SK-N-SH treated with all-trans-retinoic acid at 6 μM for 48 hours (cell line): ENCODE measurements around the gene PHACTR2.

Experiments used
- ATAC-seq: fragments of 200-7000 bp; cut with Tn5 transposase; 3 replicates; pipeline ENCODE4 v1.9.1; 2020; ENCODE audit warnings: mild to moderate bottlenecking, moderate library complexity
- ARNTL ChIP-seq: fragments of 450-650 bp; formaldehyde crosslinking; IDR thresholded peaks from 2 replicates; pipeline ENCODE4 v1.5.0; 2020; ENCODE audit warnings: low read depth, mild to moderate bottlenecking, moderate library complexity, borderline replicate concordance
- BACH2 ChIP-seq: fragments of 250-450 bp; sonication (Bioruptor Pico); IDR thresholded peaks from 2 replicates; pipeline ENCODE4 v1.9.0; 2021; ENCODE audit warnings: mild to moderate bottlenecking, borderline replicate concordance
- CREB5 ChIP-seq: fragments of 250-450 bp; sonication (Bioruptor Pico); IDR thresholded peaks from 2 replicates; pipeline ENCODE4 v1.5.1; 2020; ENCODE audit warnings: low read depth, mild to moderate bottlenecking, moderate library complexity
- CSDC2 ChIP-seq: fragments of 250-450 bp; sonication (Bioruptor Pico); IDR thresholded peaks from 2 replicates; pipeline ENCODE4 v1.5.0; 2020; ENCODE audit warnings: mild to moderate bottlenecking, moderate library complexity
- ISL1 ChIP-seq: fragments of 250-450 bp; sonication (Bioruptor Pico); IDR thresholded peaks from 2 replicates; pipeline ENCODE4 v2.1.2; 2022; ENCODE audit warnings: mild to moderate bottlenecking, moderate library complexity
- OSR1 ChIP-seq: fragments of 250-450 bp; sonication (Bioruptor Pico); IDR thresholded peaks from 2 replicates; pipeline ENCODE4 v1.8.0; 2022; ENCODE audit warnings: moderate library complexity, mild to moderate bottlenecking, inconsistent platforms
- PATZ1 ChIP-seq: fragments of 250-450 bp; sonication (Bioruptor Pico); IDR thresholded peaks from 2 replicates; pipeline ENCODE4 v1.8.0; 2020; ENCODE audit warnings: mild to moderate bottlenecking, moderate library complexity, borderline replicate concordance
- POU6F1 ChIP-seq: fragments of 250-450 bp; sonication (Bioruptor Pico); IDR thresholded peaks from 2 replicates; pipeline ENCODE4 v1.8.0; 2021; ENCODE audit warnings: low read depth, mild to moderate bottlenecking, moderate library complexity, borderline replicate concordance
- PPARA ChIP-seq: fragments of 250-450 bp; sonication (Bioruptor Pico); IDR thresholded peaks from 2 replicates; pipeline ENCODE4 v1.5.0; 2020; ENCODE audit warnings: mild to moderate bottlenecking, borderline replicate concordance
- RARB ChIP-seq: fragments of 250-450 bp; sonication (Bioruptor Pico); IDR thresholded peaks from 2 replicates; pipeline ENCODE4 v1.8.0; 2021; ENCODE audit warnings: mild to moderate bottlenecking, moderate library complexity
- SNAI2 ChIP-seq: fragments of 250-450 bp; sonication (Bioruptor Pico); IDR thresholded peaks from 2 replicates; pipeline ENCODE4 v1.5.0; 2020; ENCODE audit warnings: mild to moderate bottlenecking, moderate library complexity
- TCF4 ChIP-seq: fragments of 250-450 bp; sonication (Bioruptor Pico); IDR thresholded peaks from 2 replicates; pipeline ENCODE4 v1.8.0; 2021; ENCODE audit warnings: mild to moderate bottlenecking, moderate library complexity, borderline replicate concordance
- TOX ChIP-seq: fragments of 250-450 bp; sonication (Bioruptor Pico); IDR thresholded peaks from 2 replicates; pipeline ENCODE4 v1.8.0; 2021; ENCODE audit warnings: mild to moderate bottlenecking, moderate library complexity, borderline replicate concordance
- ZC3H10 ChIP-seq: fragments of 250-450 bp; sonication (Bioruptor Pico); IDR thresholded peaks from 2 replicates; pipeline ENCODE4 v1.5.1; 2021; ENCODE audit warnings: mild to moderate bottlenecking, moderate library complexity
- ZFP3 ChIP-seq: fragments of 250-450 bp; sonication (Bioruptor Pico); IDR thresholded peaks from 2 replicates; pipeline ENCODE4 v1.5.0; 2020; ENCODE audit warnings: mild to moderate bottlenecking, moderate library complexity
- ZFP30 ChIP-seq: fragments of 450-650 bp; formaldehyde crosslinking; IDR thresholded peaks from 2 replicates; pipeline ENCODE4 v1.5.0; 2022; ENCODE audit warnings: mild to moderate bottlenecking, moderate library complexity
- ZNF565 ChIP-seq: fragments of 450-650 bp; formaldehyde crosslinking; conservative IDR thresholded peaks from 2 replicates; pipeline ENCODE4 v1.5.0; 2020; ENCODE audit warnings: low read depth, mild to moderate bottlenecking, moderate library complexity
- ZNF70 ChIP-seq: fragments of 450-650 bp; formaldehyde crosslinking; IDR thresholded peaks from 2 replicates; pipeline ENCODE4 v1.5.0; 2020; ENCODE audit warnings: mild to moderate bottlenecking, moderate library complexity
- ZNF8 ChIP-seq: fragments of 450-650 bp; formaldehyde crosslinking; IDR thresholded peaks from 2 replicates; pipeline ENCODE4 v1.5.0; 2020; ENCODE audit warnings: mild to moderate bottlenecking, moderate library complexity
- TF ChIP-seq, protein P1 (sequence below): fragments of 250-450 bp; sonication (Bioruptor Pico); IDR thresholded peaks from 2 replicates; pipeline ENCODE4 v1.5.0; 2020; ENCODE audit warnings: mild to moderate bottlenecking, moderate library complexity
- TF ChIP-seq, protein P2 (sequence below): fragments of 250-450 bp; sonication (Bioruptor Pico); IDR thresholded peaks from 2 replicates; pipeline ENCODE4 v1.5.1; 2021; ENCODE audit warnings: mild to moderate bottlenecking, moderate library complexity

PHACTR2 gene

GRCh38 chr6:143637691-143638090 is 40.1 kb upstream of the PHACTR2 start (continued):
- TF ChIP-seq, protein P1, sequence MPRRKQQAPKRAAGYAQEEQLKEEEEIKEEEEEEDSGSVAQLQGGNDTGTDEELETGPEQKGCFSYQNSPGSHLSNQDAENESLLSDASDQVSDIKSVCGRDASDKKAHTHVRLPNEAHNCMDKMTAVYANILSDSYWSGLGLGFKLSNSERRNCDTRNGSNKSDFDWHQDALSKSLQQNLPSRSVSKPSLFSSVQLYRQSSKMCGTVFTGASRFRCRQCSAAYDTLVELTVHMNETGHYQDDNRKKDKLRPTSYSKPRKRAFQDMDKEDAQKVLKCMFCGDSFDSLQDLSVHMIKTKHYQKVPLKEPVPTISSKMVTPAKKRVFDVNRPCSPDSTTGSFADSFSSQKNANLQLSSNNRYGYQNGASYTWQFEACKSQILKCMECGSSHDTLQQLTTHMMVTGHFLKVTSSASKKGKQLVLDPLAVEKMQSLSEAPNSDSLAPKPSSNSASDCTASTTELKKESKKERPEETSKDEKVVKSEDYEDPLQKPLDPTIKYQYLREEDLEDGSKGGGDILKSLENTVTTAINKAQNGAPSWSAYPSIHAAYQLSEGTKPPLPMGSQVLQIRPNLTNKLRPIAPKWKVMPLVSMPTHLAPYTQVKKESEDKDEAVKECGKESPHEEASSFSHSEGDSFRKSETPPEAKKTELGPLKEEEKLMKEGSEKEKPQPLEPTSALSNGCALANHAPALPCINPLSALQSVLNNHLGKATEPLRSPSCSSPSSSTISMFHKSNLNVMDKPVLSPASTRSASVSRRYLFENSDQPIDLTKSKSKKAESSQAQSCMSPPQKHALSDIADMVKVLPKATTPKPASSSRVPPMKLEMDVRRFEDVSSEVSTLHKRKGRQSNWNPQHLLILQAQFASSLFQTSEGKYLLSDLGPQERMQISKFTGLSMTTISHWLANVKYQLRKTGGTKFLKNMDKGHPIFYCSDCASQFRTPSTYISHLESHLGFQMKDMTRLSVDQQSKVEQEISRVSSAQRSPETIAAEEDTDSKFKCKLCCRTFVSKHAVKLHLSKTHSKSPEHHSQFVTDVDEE (CRISPR knock-in tag): no peak
- no peak for TF ChIP-seq ZNF8 (CRISPR knock-in tag)
- TF ChIP-seq ZFP3: no peak
- no peak for TF ChIP-seq CREB5
- no peak for TF ChIP-seq ARNTL (CRISPR knock-in tag)
- no peak for TF ChIP-seq ZFP30 (CRISPR knock-in tag)
- no peak for TF ChIP-seq TCF4 (CRISPR knock-in tag)
- TF ChIP-seq TOX (CRISPR knock-in tag): no peak
- no peak for TF ChIP-seq ZNF565
- TF ChIP-seq, all 23 proteins: peak for 0

DNA sequence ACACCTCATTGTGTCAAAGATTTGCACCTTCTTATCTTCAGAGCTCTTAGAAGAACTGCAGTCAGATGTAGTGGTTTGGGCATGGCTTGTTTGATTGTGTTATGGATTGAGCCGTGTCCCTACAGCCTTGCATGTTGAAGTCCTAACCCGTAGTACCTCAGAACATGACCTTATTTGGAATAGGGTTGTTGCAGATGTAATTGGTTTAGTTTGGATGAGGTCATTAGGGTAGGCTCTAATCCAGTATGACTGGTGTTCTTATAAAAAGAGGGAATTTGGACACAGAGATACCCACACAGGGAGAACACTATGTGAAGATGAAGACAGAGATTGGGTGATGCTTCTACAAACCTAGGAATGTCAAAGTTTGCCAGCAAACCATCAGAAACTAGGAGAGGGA is 35.4 kb upstream of the PHACTR2 start:
- ATAC-seq: no peak
- TF ChIP-seq ZC3H10 (CRISPR knock-in tag) (no peak), SNAI2 (CRISPR knock-in tag) (no peak), OSR1 (CRISPR knock-in tag) (no peak), ZFP3 (no peak), RARB (CRISPR knock-in tag) (no peak), TOX (CRISPR knock-in tag) (no peak), ISL1 (CRISPR knock-in tag) (no peak), ZNF70 (CRISPR knock-in tag) (no peak), TCF4 (CRISPR knock-in tag) (no peak), CSDC2 (CRISPR knock-in tag) (no peak), ZNF565 (no peak), POU6F1 (no peak)
- TF ChIP-seq, protein P2, sequence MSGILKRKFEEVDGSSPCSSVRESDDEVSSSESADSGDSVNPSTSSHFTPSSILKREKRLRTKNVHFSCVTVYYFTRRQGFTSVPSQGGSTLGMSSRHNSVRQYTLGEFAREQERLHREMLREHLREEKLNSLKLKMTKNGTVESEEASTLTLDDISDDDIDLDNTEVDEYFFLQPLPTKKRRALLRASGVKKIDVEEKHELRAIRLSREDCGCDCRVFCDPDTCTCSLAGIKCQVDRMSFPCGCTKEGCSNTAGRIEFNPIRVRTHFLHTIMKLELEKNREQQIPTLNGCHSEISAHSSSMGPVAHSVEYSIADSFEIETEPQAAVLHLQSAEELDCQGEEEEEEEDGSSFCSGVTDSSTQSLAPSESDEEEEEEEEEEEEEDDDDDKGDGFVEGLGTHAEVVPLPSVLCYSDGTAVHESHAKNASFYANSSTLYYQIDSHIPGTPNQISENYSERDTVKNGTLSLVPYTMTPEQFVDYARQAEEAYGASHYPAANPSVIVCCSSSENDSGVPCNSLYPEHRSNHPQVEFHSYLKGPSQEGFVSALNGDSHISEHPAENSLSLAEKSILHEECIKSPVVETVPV (CRISPR knock-in tag): no peak
- TF ChIP-seq, protein P1 (CRISPR knock-in tag): no peak

- ATAC-seq: no peak
- TF ChIP-seq PPARA (CRISPR knock-in tag): no peak
- no peak for TF ChIP-seq ZNF70 (CRISPR knock-in tag)
- no peak for TF ChIP-seq TOX (CRISPR knock-in tag)
- TF ChIP-seq PATZ1 (CRISPR knock-in tag): no peak
- no peak for TF ChIP-seq CSDC2 (CRISPR knock-in tag)
- no peak for TF ChIP-seq BACH2
- TF ChIP-seq OSR1 (CRISPR knock-in tag): no peak
- TF ChIP-seq POU6F1: no peak
- no peak for TF ChIP-seq RARB (CRISPR knock-in tag)
- no peak for TF ChIP-seq ZNF565
- no peak for TF ChIP-seq ZNF8 (CRISPR knock-in tag)
- TF ChIP-seq SNAI2 (CRISPR knock-in tag): no peak
Measured at GRCh38 chr6:143647191-143647590, 30.6 kb upstream of the PHACTR2 start.
